ENCODE data around the gene FNDC1. TPM values are rescaled to one million over a fixed set of nuclear protein-coding genes. Genes with fewer than 3 reads are reported as not detected.
A peak's percentile ranks its signal among the peaks of the same experiment; 100 is the strongest.
"Not testable (repeated sequence)": the region's sequence is repeated elsewhere in the genome, so short reads cannot be mapped to it uniquely, and the experiment has no call there.

FNDC1 gene
- 0.04 and 0.31 TPM in 2 replicates for total RNA-seq (2014; rRNA removed; shearing (Covaris generic))

GRCh38 chr6:159169193-159169555 lies at the start of gene FNDC1:
Gene FNDC1 (plus strand): TSS chr6:159169400. CDS start chr6:159169597, 197 bp downstream.
- DNase-seq (ENCODE audit: low spot score) = no peak

GRCh38 chr6:159119791-159120190 lies 49.4 kb upstream of the FNDC1 start:
- DNase-seq (ENCODE audit: low spot score) = no peak

GRCh38 chr6:159121486-159121885 lies 47.7 kb upstream of the FNDC1 start:
- DNase-seq (ENCODE audit: low spot score) = no peak

- DNase-seq (ENCODE audit: low spot score) = no peak
Measured at GRCh38 chr6:159122453-159122852, 46.7 kb upstream of the FNDC1 start.

GRCh38 chr6:159123831-159124230 lies 45.4 kb upstream of the FNDC1 start:
- DNase-seq (ENCODE audit: low spot score) = not testable (repeated sequence)

GRCh38 chr6:159125014-159125609 lies 44.1 kb upstream of the FNDC1 start:
- DNase-seq (ENCODE audit: low spot score) = no peak

- no peak for DNase-seq (ENCODE audit: low spot score)
Measured at GRCh38 chr6:159125951-159126352, 43.2 kb upstream of the FNDC1 start.

GRCh38 chr6:159126590-159126989 lies 42.6 kb upstream of the FNDC1 start:
- DNase-seq (ENCODE audit: low spot score) = no peak

- DNase-seq (ENCODE audit: low spot score) = no peak
Measured at GRCh38 chr6:159127701-159128100, 41.5 kb upstream of the FNDC1 start.

GRCh38 chr6:159128978-159129377 lies 40.2 kb upstream of the FNDC1 start:
- DNase-seq (ENCODE audit: low spot score) = no peak

GRCh38 chr6:159130846-159131245 lies 38.4 kb upstream of the FNDC1 start:
- DNase-seq (ENCODE audit: low spot score) = no peak

GRCh38 chr6:159131709-159132108 lies 37.5 kb upstream of the FNDC1 start:
- no peak for DNase-seq (ENCODE audit: low spot score)

GRCh38 chr6:159132664-159133063 lies 36.5 kb upstream of the FNDC1 start:
- DNase-seq (ENCODE audit: low spot score) = no peak

GRCh38 chr6:159134701-159135364 lies 34.4 kb upstream of the FNDC1 start:
- DNase-seq (ENCODE audit: low spot score) = peak; percentile 45

GRCh38 chr6:159137676-159138075 lies 31.5 kb upstream of the FNDC1 start:
- no peak for DNase-seq (ENCODE audit: low spot score)

GRCh38 chr6:159142531-159142930 lies 26.7 kb upstream of the FNDC1 start:
- no peak for DNase-seq (ENCODE audit: low spot score)

- no peak for DNase-seq (ENCODE audit: low spot score)
Measured at GRCh38 chr6:159148641-159149040, 20.6 kb upstream of the FNDC1 start.

- no peak for DNase-seq (ENCODE audit: low spot score)
Measured at GRCh38 chr6:159149641-159150040, 19.6 kb upstream of the FNDC1 start.

- peak; percentile 14 for DNase-seq (ENCODE audit: low spot score)
Measured at GRCh38 chr6:159151266-159151855, 17.8 kb upstream of the FNDC1 start.

GRCh38 chr6:159152041-159152440 lies 17.2 kb upstream of the FNDC1 start:
- DNase-seq (ENCODE audit: low spot score) = no peak

- no peak for DNase-seq (ENCODE audit: low spot score)
Measured at GRCh38 chr6:159152782-159153181, 16.4 kb upstream of the FNDC1 start.

- DNase-seq (ENCODE audit: low spot score) = no peak
Measured at GRCh38 chr6:159155679-159156078, 13.5 kb upstream of the FNDC1 start.

- DNase-seq (ENCODE audit: low spot score) = no peak
Measured at GRCh38 chr6:159156089-159156488, 13.1 kb upstream of the FNDC1 start.
